SK-N-SH treated with all-trans-retinoic acid at 6 μM for 48 hours (cell line): ENCODE data around the gene SRCAP.

Experiments used
- ATAC-seq: fragments of 200-7000 bp; cut with Tn5 transposase; 3 replicates; pipeline ENCODE4 v1.9.1; 2020; ENCODE audit warnings: mild to moderate bottlenecking, moderate library complexity
- ARNTL ChIP-seq: fragments of 450-650 bp; formaldehyde crosslinking; IDR thresholded peaks from 2 replicates; pipeline ENCODE4 v1.5.0; 2020; ENCODE audit warnings: low read depth, mild to moderate bottlenecking, moderate library complexity, borderline replicate concordance
- BACH2 ChIP-seq: fragments of 250-450 bp; sonication (Bioruptor Pico); IDR thresholded peaks from 2 replicates; pipeline ENCODE4 v1.9.0; 2021; ENCODE audit warnings: mild to moderate bottlenecking, borderline replicate concordance
- CREB5 ChIP-seq: fragments of 250-450 bp; sonication (Bioruptor Pico); IDR thresholded peaks from 2 replicates; pipeline ENCODE4 v1.5.1; 2020; ENCODE audit warnings: low read depth, mild to moderate bottlenecking, moderate library complexity
- CSDC2 ChIP-seq: fragments of 250-450 bp; sonication (Bioruptor Pico); IDR thresholded peaks from 2 replicates; pipeline ENCODE4 v1.5.0; 2020; ENCODE audit warnings: mild to moderate bottlenecking, moderate library complexity
- GLIS3 ChIP-seq: fragments of 250-450 bp; sonication (Bioruptor Pico); IDR thresholded peaks from 2 replicates; pipeline ENCODE4 v1.5.0; 2020; ENCODE audit warnings: mild to moderate bottlenecking, moderate library complexity
- ISL1 ChIP-seq: fragments of 250-450 bp; sonication (Bioruptor Pico); IDR thresholded peaks from 2 replicates; pipeline ENCODE4 v2.1.2; 2022; ENCODE audit warnings: mild to moderate bottlenecking, moderate library complexity
- OSR1 ChIP-seq: fragments of 250-450 bp; sonication (Bioruptor Pico); IDR thresholded peaks from 2 replicates; pipeline ENCODE4 v1.8.0; 2022; ENCODE audit warnings: moderate library complexity, mild to moderate bottlenecking, inconsistent platforms
- SNAI2 ChIP-seq: fragments of 250-450 bp; sonication (Bioruptor Pico); IDR thresholded peaks from 2 replicates; pipeline ENCODE4 v1.5.0; 2020; ENCODE audit warnings: mild to moderate bottlenecking, moderate library complexity
- TCF4 ChIP-seq: fragments of 250-450 bp; sonication (Bioruptor Pico); IDR thresholded peaks from 2 replicates; pipeline ENCODE4 v1.8.0; 2021; ENCODE audit warnings: mild to moderate bottlenecking, moderate library complexity, borderline replicate concordance
- TOX ChIP-seq: fragments of 250-450 bp; sonication (Bioruptor Pico); IDR thresholded peaks from 2 replicates; pipeline ENCODE4 v1.8.0; 2021; ENCODE audit warnings: mild to moderate bottlenecking, moderate library complexity, borderline replicate concordance
- ZC3H10 ChIP-seq: fragments of 250-450 bp; sonication (Bioruptor Pico); IDR thresholded peaks from 2 replicates; pipeline ENCODE4 v1.5.1; 2021; ENCODE audit warnings: mild to moderate bottlenecking, moderate library complexity
- ZFP3 ChIP-seq: fragments of 250-450 bp; sonication (Bioruptor Pico); IDR thresholded peaks from 2 replicates; pipeline ENCODE4 v1.5.0; 2020; ENCODE audit warnings: mild to moderate bottlenecking, moderate library complexity
- ZFP30 ChIP-seq: fragments of 450-650 bp; formaldehyde crosslinking; IDR thresholded peaks from 2 replicates; pipeline ENCODE4 v1.5.0; 2022; ENCODE audit warnings: mild to moderate bottlenecking, moderate library complexity
- ZNF70 ChIP-seq: fragments of 450-650 bp; formaldehyde crosslinking; IDR thresholded peaks from 2 replicates; pipeline ENCODE4 v1.5.0; 2020; ENCODE audit warnings: mild to moderate bottlenecking, moderate library complexity
- ZNF8 ChIP-seq: fragments of 450-650 bp; formaldehyde crosslinking; IDR thresholded peaks from 2 replicates; pipeline ENCODE4 v1.5.0; 2020; ENCODE audit warnings: mild to moderate bottlenecking, moderate library complexity
- TF ChIP-seq, protein P1 (sequence below): fragments of 250-450 bp; sonication (Bioruptor Pico); IDR thresholded peaks from 2 replicates; pipeline ENCODE4 v1.8.0; 2020; ENCODE audit warnings: mild to moderate bottlenecking, moderate library complexity, borderline replicate concordance
- TF ChIP-seq, protein P2 (sequence below): fragments of 250-450 bp; sonication (Bioruptor Pico); IDR thresholded peaks from 2 replicates; pipeline ENCODE4 v1.5.0; 2020; ENCODE audit warnings: mild to moderate bottlenecking, moderate library complexity
- TF ChIP-seq, protein P3 (sequence below): fragments of 250-450 bp; sonication (Bioruptor Pico); IDR thresholded peaks from 2 replicates; pipeline ENCODE4 v1.5.1; 2021; ENCODE audit warnings: mild to moderate bottlenecking, moderate library complexity

Gene SRCAP

GRCh38 chr16:30741461-30741914 is 42.5 kb downstream of the SRCAP start (continued):
- TF ChIP-seq ZFP3 = no peak

DNA sequence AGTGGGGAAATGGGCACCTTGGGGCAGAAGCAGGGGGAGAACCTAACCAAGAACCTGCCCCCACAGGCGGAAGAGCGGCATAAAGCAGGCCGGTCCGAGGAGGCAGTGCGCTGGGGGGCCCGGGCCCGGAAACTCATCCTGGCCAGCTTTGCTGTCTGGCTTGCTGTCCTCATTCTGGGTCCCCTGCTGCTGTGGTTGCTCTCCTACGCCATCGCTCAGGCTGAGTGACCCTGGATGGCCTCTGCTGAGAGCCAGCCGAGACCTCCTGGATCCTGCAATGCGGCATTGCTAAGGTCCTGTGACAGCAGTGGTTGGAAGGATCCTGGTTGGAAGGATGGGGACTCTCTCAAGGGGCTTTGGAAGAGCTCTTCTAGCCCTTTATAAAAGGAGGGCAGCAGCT is 44.7 kb downstream of the SRCAP start:
- no peak for ATAC-seq
- no peak for TF ChIP-seq ZFP3
- no peak for TF ChIP-seq TCF4
- TF ChIP-seq, protein P1, sequence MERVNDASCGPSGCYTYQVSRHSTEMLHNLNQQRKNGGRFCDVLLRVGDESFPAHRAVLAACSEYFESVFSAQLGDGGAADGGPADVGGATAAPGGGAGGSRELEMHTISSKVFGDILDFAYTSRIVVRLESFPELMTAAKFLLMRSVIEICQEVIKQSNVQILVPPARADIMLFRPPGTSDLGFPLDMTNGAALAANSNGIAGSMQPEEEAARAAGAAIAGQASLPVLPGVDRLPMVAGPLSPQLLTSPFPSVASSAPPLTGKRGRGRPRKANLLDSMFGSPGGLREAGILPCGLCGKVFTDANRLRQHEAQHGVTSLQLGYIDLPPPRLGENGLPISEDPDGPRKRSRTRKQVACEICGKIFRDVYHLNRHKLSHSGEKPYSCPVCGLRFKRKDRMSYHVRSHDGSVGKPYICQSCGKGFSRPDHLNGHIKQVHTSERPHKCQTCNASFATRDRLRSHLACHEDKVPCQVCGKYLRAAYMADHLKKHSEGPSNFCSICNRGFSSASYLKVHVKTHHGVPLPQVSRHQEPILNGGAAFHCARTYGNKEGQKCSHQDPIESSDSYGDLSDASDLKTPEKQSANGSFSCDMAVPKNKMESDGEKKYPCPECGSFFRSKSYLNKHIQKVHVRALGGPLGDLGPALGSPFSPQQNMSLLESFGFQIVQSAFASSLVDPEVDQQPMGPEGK (CRISPR knock-in tag) = no peak
- no peak for TF ChIP-seq BACH2 (CRISPR knock-in tag)
- TF ChIP-seq ISL1 (CRISPR knock-in tag) = no peak
- no peak for TF ChIP-seq SNAI2 (CRISPR knock-in tag)
- TF ChIP-seq TOX = no peak
- TF ChIP-seq ZNF70 (CRISPR knock-in tag) = no peak
- TF ChIP-seq CREB5 = no peak
- TF ChIP-seq, protein P2, sequence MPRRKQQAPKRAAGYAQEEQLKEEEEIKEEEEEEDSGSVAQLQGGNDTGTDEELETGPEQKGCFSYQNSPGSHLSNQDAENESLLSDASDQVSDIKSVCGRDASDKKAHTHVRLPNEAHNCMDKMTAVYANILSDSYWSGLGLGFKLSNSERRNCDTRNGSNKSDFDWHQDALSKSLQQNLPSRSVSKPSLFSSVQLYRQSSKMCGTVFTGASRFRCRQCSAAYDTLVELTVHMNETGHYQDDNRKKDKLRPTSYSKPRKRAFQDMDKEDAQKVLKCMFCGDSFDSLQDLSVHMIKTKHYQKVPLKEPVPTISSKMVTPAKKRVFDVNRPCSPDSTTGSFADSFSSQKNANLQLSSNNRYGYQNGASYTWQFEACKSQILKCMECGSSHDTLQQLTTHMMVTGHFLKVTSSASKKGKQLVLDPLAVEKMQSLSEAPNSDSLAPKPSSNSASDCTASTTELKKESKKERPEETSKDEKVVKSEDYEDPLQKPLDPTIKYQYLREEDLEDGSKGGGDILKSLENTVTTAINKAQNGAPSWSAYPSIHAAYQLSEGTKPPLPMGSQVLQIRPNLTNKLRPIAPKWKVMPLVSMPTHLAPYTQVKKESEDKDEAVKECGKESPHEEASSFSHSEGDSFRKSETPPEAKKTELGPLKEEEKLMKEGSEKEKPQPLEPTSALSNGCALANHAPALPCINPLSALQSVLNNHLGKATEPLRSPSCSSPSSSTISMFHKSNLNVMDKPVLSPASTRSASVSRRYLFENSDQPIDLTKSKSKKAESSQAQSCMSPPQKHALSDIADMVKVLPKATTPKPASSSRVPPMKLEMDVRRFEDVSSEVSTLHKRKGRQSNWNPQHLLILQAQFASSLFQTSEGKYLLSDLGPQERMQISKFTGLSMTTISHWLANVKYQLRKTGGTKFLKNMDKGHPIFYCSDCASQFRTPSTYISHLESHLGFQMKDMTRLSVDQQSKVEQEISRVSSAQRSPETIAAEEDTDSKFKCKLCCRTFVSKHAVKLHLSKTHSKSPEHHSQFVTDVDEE (CRISPR knock-in tag) = no peak
- no peak for TF ChIP-seq ZNF8
- TF ChIP-seq CSDC2 (CRISPR knock-in tag) = no peak

DNA sequence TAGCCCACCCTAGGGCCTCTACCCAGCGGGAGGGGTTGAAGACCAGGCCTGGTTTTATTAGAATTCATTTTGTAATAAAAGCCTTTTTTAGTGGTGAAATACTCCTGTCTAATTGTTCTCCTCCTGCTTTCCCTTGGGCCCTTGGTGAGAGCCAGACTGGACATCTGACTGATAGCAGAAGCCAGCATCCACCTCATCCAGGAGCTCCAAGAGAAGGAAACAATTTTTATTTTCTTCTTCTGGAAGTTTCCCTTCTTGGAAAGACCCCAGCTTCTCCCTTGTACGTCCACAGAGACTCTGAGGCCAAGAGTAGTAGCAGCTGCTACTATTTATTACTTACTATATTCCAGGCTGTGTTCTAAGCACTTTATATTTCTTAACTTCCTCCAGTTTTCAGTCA is 45.2 kb downstream of the SRCAP start:
- no peak for ATAC-seq

GRCh38 chr16:30745082-30745481 is 46.1 kb downstream of the SRCAP start:
- ATAC-seq = no peak
- TF ChIP-seq ZNF70 (CRISPR knock-in tag) (no peak), OSR1 (no peak)

More for the DNA sequence above, 45.2 kb downstream of the SRCAP start:
- no peak for TF ChIP-seq BACH2 (CRISPR knock-in tag)

DNA sequence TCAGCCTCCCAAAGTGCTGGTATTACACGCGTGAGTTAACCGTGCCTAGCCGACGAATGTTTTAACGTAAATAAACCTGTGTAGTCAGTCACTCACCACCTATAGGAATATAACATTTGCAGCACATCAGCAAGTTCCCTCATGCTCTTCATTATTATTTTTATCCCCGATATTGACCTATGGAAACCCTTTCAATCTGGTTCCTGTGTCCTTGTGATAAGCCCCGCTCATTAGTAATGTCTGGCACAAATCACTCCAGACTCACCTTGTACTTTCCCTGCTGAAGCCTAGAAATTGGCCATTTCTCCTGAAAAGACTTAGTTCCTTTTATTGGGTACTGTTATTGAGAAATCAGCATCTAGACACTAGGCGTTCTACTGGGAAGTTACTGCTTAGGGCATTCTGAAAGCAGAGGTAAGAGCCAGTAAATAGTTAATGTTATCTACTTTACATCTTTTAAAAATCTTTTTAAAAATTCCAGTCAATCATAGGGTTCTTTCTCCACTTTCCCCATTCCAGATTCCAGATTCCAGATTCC is 47.7 kb downstream of the SRCAP start:
- no peak for ATAC-seq
- no peak for TF ChIP-seq TCF4
- no peak for TF ChIP-seq ZNF70 (CRISPR knock-in tag)

DNA sequence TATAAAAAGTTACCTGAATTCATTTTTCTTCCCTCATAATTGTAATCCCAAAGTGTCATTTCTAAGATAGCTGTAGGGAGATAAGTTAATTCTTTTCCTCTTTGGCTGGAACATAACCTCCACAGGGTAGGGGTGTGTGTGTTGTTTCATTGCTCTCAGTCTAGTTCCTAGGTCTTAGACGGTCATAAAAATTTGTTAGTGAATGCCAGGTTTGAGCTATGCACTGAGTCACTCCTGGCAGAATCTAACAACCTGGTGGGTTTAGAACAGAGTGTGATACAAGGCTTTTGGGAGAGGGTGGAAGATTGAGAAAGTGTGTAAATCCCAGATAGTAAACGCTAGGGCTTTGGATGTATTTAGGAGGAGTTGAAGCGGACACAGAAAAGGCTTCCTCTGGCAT is 48.4 kb downstream of the SRCAP start:
- TF ChIP-seq ZFP30 (CRISPR knock-in tag) (no peak), ARNTL (CRISPR knock-in tag) (no peak), ZC3H10 (CRISPR knock-in tag) (no peak), GLIS3 (CRISPR knock-in tag) (no peak)
- TF ChIP-seq, protein P3, sequence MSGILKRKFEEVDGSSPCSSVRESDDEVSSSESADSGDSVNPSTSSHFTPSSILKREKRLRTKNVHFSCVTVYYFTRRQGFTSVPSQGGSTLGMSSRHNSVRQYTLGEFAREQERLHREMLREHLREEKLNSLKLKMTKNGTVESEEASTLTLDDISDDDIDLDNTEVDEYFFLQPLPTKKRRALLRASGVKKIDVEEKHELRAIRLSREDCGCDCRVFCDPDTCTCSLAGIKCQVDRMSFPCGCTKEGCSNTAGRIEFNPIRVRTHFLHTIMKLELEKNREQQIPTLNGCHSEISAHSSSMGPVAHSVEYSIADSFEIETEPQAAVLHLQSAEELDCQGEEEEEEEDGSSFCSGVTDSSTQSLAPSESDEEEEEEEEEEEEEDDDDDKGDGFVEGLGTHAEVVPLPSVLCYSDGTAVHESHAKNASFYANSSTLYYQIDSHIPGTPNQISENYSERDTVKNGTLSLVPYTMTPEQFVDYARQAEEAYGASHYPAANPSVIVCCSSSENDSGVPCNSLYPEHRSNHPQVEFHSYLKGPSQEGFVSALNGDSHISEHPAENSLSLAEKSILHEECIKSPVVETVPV (CRISPR knock-in tag) = no peak
- peak; percentile 28 for ATAC-seq
